Measurements from ENCODE around the gene GUSB.

Gene GUSB

DNA sequence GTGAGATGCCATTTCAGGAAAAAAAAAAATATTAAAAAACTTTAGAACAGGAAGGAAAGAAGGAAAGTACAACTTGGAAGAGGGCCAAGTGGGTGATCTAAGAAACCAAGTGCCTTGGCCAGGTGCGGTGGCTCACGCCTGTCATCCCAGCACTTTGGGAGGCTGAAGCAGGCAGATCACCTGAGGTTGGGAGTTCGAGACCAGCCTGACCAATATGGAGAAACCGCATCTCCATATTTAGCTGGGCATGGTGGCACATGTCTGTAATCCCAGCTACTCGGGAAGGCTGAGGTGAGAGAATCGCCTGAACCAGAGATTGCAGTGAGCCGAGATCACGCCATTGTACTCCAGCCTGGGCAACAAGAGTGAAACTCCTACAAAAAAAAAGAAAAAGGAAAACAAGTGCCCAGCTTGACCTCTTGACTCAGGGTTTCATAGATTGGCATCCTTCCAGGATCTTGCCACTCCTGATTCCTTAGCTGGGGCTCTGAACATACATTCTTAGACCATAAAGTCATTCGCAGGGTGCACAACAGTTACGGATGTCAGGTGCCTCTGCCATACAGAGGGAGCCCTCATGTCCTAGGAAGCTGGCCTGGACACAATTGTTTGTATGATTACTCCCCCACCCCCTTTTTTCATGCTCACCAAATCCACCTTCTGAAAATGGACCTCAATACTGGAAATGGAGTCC, 2.1 kb upstream of the GUSB start:
- no peak overlapping the region for H3K9ac ChIP-seq (ENCODE audit: low read depth, low read length)
- H3K9me3 ChIP-seq (ENCODE audit: control insufficient read depth, insufficient read depth, low read length): no peaks in the 10 kb centered on the region
- H3K36me3 ChIP-seq (ENCODE audit: insufficient read depth, low read length): no peaks in the 10 kb centered on the region
- peaks cover 6% of the 10 kb centered on the region; the same call in 1 of the 2 replicates for H3K4me1 ChIP-seq (ENCODE audit: insufficient read depth, low read length)

DNA sequence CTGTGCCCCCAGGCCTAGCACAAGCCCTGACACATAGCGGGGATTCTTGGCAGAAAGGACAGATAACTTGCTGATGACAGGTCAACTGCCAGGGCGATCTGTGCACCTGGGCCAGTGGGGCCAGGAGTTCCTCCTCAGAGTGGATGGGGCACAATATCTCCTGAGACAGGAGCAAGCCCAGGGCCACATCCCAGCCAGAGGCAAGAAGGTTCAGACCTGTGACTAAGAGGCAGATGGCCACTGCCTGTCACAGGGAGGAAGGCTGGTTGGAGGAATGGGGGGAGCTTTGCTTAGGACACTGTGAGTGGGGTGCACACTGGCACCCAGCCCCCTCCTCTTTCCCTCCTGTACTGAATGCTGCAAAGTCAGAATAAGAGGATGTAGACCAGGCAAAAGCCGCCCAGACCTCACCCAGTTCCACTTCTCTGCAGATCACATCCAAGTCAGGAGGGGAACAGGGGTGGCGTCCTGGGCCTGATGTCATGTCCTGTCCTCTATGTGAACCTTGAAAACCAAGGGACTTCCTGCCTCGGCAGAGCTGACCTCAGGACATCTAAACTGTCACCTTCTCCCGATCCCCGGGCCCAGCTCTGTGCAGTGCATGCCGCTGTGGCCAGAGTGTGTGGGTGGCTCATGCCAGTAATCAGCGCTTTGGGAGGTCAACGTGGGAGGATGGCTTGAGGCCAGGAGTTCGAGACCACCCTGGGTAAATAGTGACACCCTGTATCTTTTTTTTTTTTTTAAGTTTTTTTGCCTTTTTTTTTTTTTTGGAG, 1.3 kb downstream of the GUSB start:
- peaks cover 6% of the 10 kb centered on the region; the same call in 1 of the 2 replicates for H3K4me1 ChIP-seq (ENCODE audit: insufficient read depth, low read length)
- H3K9me3 ChIP-seq (ENCODE audit: control insufficient read depth, insufficient read depth, low read length): no peaks in the 10 kb centered on the region
- H3K36me3 ChIP-seq (ENCODE audit: insufficient read depth, low read length): 0 out of 2 replicates have a peak, but pooled peaks cover 2% of the 10 kb centered on the region
- peak overlapping the region; percentile 95; the same call in 1 of the 2 replicates for H3K9ac ChIP-seq (ENCODE audit: low read depth, low read length)

DNA sequence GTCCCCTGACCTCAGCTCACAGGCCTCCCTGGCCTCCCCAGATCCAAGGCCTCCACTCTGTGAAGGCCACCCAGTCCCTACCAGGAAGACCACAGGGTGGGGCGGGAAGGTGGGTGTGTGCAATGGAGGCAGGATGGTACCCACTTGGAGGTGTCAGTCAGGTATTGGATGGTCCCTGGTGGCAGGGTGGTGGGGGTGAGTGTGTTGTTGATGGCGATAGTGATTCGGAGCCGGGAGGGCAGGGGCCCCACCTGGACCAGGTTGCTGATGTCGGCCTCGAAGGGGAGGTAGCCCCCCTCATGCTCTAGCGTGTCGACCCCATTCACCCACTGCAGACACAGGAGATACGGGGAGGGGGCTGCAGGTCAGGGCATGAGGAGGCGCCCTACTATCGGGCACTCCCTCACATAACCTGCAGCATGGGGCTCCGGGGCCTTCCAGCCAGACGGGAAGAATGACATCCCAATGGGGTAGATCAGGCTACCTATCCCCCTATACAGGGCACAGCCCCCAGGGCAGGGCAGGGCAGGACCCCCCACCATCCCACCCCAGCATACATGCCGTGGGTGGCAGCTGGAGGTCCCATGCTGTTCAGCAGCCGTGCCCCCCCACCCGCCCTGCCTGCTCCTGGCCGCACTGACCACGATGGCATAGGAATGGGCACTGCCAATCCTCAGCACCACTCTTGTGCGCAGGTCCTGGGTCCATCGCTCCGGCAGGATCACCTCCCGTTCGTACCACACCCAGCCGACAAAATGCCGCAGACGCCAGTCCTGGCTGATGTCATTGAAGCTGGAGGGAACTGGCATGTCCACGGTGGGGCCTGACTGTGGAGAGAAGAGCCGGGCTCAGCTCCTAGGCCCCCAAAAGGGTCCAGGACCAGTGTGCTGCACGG, 2.2 kb downstream of the GUSB start:
- Histone ChIP-seq H3K9ac (ENCODE audit: low read depth, low read length) (no peak overlapping the region), H3K4me1 (ENCODE audit: insufficient read depth, low read length) (peaks cover 6% of the 10 kb centered on the region; the same call in 1 of the 2 replicates), H3K36me3 (ENCODE audit: insufficient read depth, low read length) (peaks cover 6% of the 10 kb centered on the region; the same call in 1 of the 2 replicates), H3K9me3 (ENCODE audit: control insufficient read depth, insufficient read depth, low read length) (no peaks in the 10 kb centered on the region)

DNA sequence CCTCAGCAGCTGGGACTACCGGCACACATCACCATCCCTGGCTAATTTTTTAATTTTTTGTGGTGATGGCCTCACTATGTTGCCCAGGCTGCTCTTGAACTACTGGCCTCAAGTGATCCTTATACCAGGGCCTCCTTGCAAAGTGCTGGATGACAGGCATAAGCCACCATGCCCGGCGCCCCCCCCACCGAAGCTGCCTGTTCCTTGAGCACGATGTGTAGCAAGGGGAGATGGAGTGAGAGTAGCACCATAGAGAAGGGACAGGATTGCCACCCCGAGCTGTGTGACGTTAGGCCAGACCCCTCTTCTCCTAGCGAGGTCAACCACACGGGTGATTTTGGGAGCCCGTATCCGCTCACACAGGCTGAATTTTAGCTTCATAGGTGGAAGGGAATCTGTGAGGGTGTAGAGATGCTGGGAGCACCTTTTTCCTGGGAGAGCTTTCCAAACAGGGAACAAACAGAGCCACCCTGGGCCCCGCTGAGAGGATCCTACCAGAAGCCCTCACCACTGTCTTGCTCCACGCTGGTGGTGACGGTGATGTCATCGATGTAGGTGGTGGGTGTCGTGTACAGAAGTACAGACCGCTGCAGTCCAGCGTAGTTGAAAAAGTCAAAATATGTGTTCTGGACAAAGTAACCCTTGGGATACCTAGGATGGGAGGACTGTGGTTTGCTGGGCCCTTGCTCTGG, 3.0 kb downstream of the GUSB start:
- no peak overlapping the region for H3K9ac ChIP-seq (ENCODE audit: low read depth, low read length)
- peaks cover 6% of the 10 kb centered on the region; the same call in 1 of the 2 replicates for H3K36me3 ChIP-seq (ENCODE audit: insufficient read depth, low read length)
- peaks cover 6% of the 10 kb centered on the region; the same call in 1 of the 2 replicates for H3K4me1 ChIP-seq (ENCODE audit: insufficient read depth, low read length)
- H3K9me3 ChIP-seq (ENCODE audit: control insufficient read depth, insufficient read depth, low read length): no peaks in the 10 kb centered on the region

DNA sequence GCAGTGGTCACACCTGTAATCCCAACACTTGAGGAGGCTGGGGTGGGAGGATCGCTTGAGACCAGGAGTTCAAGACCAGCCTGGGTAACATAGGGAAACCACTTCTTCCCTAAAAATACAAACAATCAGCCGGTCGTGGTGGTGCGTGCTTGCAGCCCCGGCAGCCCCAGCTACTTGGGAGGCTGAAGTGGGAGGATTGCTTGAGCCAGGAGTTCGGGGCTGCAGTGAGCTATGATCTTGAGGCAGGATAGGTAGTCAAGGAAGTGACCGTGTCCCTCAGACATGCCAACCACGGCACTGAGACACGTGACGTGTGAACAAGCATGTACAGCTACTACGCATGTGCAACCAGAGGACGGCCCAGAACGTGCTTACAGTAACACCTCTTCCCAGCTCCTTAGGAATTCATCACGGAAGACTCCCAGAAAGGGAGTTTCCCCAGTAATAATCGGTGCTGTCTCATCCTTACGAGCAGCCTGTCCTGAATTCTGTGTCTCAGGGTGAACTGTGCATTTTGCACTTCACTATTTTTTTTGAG, 5.3 kb downstream of the GUSB start:
- no peak overlapping the region for H3K9ac ChIP-seq (ENCODE audit: low read depth, low read length)
- no peaks in the 10 kb centered on the region for H3K9me3 ChIP-seq (ENCODE audit: control insufficient read depth, insufficient read depth, low read length)
- peaks cover 6% of the 10 kb centered on the region; the same call in 1 of the 2 replicates for H3K4me1 ChIP-seq (ENCODE audit: insufficient read depth, low read length)
- H3K36me3 ChIP-seq (ENCODE audit: insufficient read depth, low read length): peaks cover 13% of the 10 kb centered on the region; the same call in 1 of the 2 replicates

DNA sequence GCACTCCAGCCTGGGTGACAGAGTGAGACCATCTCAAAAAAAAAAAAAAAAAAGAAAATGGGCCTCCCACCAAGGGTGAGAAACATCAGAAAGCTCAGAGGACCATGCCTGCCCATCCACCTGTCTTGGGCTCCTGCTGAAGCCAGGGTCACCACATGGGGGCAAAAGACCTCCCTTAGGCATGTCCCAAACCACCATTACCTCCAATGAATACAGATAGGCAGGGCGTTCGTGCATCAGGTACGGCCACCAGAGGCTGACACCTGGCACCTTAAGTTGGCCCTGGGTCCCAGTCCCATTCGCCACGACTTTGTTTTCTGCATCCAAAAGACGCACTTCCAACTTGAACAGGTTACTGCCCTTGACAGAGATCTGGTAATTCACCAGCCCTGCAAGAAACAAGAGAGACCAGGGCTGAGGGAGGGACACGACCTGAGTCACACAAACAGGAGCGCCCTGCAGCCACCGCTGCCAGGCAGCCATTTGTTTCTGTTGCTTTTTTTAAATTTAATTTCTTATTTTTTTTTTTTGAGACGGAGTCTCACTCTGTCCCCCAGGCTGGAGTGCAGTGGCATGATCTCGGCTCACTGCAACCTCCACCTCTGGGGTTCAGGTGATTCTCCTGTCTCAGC, 6.1 kb downstream of the GUSB start:
- Histone ChIP-seq H3K9ac (ENCODE audit: low read depth, low read length) (no peak overlapping the region), H3K4me1 (ENCODE audit: insufficient read depth, low read length) (peaks cover 5% of the 10 kb centered on the region; the same call in 1 of the 2 replicates), H3K36me3 (ENCODE audit: insufficient read depth, low read length) (peaks cover 13% of the 10 kb centered on the region; the same call in 1 of the 2 replicates), H3K9me3 (ENCODE audit: control insufficient read depth, insufficient read depth, low read length) (no peaks in the 10 kb centered on the region)

DNA sequence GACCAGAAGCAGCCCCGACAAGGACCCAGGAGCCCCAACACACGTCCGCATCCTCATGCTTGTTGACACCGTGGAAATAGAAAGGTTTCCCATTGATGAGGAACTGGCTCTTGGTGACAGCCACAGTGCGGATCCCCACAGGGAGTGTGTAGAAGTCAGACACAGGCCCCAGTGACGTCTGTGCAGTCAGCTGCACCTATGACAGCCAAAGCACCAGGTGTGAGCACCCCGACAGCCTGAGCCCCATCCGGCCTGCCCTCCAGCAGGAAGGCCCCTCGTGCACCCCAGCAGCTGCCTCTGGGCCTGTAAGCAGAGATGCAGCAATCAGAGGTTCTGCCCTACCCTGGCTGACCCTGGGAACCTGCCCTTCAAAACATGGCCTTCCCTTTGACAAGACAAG, 7.1 kb downstream of the GUSB start:
- Histone ChIP-seq H3K36me3 (ENCODE audit: insufficient read depth, low read length) (peaks cover 13% of the 10 kb centered on the region; the same call in 1 of the 2 replicates), H3K4me1 (ENCODE audit: insufficient read depth, low read length) (no peaks in the 10 kb centered on the region), H3K9ac (ENCODE audit: low read depth, low read length) (no peak overlapping the region), H3K9me3 (ENCODE audit: control insufficient read depth, insufficient read depth, low read length) (no peaks in the 10 kb centered on the region)

DNA sequence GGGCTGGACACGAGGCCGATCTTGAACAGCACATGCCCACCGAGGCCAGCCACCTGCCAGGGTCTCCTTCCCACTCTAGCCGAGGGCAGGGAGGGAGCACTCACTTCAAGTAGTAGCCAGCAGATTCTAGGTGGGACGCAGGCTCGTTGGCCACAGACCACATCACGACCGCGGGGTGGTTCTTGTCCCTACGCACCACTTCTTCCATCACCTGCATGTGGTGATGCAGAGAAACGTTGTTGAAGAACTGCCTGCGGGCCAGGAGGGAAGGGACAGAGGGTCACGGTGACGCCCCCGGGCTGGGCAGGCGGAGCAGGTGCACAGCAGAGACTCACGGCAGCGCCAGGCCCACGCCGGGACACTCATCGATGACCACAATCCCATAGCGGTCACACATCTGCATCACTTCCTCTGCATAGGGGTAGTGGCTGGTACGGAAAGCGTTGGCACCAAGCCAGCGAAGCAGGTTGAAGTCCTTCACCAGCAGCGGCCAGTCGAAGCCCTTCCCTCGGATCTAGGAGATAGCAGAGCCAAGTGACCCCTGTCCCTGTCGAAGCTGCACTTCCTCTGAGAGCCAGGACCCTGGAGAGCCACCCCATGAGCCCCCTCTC, 7.7 kb downstream of the GUSB start:
- H3K36me3 ChIP-seq (ENCODE audit: insufficient read depth, low read length): peaks cover 17% of the 10 kb centered on the region; the same call in 1 of the 2 replicates
- no peaks in the 10 kb centered on the region for H3K4me1 ChIP-seq (ENCODE audit: insufficient read depth, low read length)
- H3K9ac ChIP-seq (ENCODE audit: low read depth, low read length): no peak overlapping the region
- no peaks in the 10 kb centered on the region for H3K9me3 ChIP-seq (ENCODE audit: control insufficient read depth, insufficient read depth, low read length)

DNA sequence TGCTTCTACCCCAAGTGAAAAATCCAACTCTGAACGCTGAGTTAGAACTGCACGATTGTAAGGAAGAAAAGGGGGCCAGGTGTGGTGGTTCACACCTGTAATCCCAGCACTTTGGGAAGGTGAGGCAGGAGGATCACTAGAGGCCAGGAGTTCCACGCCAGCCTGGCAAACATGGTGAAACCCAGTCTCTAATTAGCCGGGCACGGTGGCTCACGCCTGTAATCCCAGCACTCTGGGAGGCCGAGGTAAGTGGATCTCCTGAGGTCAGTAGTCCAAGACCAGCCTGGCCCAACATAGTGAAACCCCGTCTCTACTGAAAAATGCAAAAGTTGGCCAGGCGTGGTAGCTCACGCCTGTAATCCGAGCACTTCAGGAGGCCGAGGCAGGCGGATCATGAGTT, 9.0 kb downstream of the GUSB start:
- peaks cover 17% of the 10 kb centered on the region; the same call in 1 of the 2 replicates for H3K36me3 ChIP-seq (ENCODE audit: insufficient read depth, low read length)
- H3K9ac ChIP-seq (ENCODE audit: low read depth, low read length): no peak overlapping the region
- no peaks in the 10 kb centered on the region for H3K9me3 ChIP-seq (ENCODE audit: control insufficient read depth, insufficient read depth, low read length)
- H3K4me1 ChIP-seq (ENCODE audit: insufficient read depth, low read length): no peaks in the 10 kb centered on the region

DNA sequence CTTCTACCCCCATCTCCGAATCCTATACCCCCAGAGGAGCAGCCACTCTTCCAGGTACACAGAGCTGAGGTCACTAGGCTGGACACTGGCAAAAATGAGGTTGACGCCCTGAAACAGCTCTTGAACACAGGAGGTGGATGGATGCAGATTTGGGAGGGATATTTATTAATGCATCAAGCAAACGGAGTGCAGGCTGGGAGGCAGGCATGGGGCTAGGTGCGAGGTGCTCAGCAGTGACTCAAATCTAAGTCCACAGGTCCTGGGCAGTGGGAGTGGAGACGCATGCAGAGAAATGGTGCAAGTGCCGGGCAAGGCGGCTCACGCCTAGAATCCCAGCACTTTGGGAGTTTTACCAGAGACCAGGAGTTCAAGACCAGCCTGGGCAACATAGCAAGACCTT, 11.0 kb downstream of the GUSB start:
- H3K9ac ChIP-seq (ENCODE audit: low read depth, low read length): no peak overlapping the region
- H3K9me3 ChIP-seq (ENCODE audit: control insufficient read depth, insufficient read depth, low read length): no peaks in the 10 kb centered on the region
- no peaks in the 10 kb centered on the region for H3K4me1 ChIP-seq (ENCODE audit: insufficient read depth, low read length)
- H3K36me3 ChIP-seq (ENCODE audit: insufficient read depth, low read length): peaks cover 23% of the 10 kb centered on the region

DNA sequence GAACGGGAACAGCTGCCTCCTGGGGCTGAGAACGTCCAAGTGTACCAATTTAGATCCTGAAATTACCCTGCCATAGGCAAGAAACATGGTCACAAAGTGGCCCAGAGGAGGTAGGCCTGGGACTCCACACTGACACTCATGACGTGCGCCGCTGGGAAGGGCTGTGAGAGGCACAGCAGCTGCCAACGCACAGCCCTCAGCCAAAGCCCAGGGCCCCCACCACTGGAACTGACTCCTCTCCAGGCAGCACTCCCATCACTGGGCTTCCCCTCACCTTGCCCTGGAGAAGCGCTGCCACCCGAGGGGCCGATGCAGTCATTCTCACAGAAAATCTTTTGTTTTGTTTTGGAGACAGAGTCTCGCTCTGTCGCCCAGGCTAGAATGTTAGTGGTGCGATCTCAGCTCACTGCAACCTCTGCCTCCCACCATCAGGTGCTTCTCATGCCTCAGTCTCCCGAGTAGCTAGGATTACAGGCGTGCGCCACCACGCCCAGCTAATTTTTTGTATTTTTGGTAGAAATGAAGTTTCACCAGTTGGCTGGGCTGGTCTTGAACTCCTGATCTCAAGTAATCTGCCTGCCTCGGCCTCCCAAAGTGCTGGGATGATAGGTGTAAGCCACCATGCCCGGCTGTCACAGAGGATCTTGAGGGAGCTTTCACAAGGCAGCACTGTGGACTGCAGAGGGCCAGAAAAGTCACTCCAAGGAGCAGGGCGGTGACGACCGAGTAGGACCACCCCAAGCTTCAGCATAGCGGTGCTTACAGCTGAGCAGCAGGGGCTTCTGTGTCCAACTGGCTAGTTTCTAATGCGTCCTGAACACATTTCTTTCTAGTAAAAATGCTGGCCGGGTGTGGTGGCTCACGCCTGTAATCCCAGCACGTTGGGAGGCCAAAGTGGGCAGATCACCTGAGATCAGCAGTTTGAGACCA, 13.5 kb downstream of the GUSB start:
- H3K9ac ChIP-seq (ENCODE audit: low read depth, low read length): no peak overlapping the region
- no peaks in the 10 kb centered on the region for H3K4me1 ChIP-seq (ENCODE audit: insufficient read depth, low read length)
- H3K9me3 ChIP-seq (ENCODE audit: control insufficient read depth, insufficient read depth, low read length): no peaks in the 10 kb centered on the region
- H3K36me3 ChIP-seq (ENCODE audit: insufficient read depth, low read length): peaks cover 17% of the 10 kb centered on the region
